Naive thymus-derived CD4-positive, alpha-beta T cell (primary cell): Measurements from ENCODE around the gene ATXN7L1. TPM values are rescaled to one million over a fixed set of nuclear protein-coding genes. Genes with fewer than 3 reads are reported as not detected.
"Not testable (repeated sequence)": the region's sequence is repeated elsewhere in the genome, so short reads cannot be mapped to it uniquely, and the experiment has no call there.

Experiments
- ATAC-seq: fragments of 150-1000 bp; cut with Tn5 transposase; 2 replicates; pipeline ENCODE4 v1.10.0; 2021; ENCODE audit warnings: mild to moderate bottlenecking, moderate library complexity
- CTCF ChIA-PET: fragments of 350-600 bp; sonication (Branson Sonifier 250); formaldehyde crosslinking; loops from one replicate; lab custom pipeline; 2021; ENCODE audit warnings: antibody characterized with exemption; lab: Charles Lee
- POLR2A ChIA-PET: fragments of 350-600 bp; sonication (Branson Sonifier 250); formaldehyde crosslinking; loops from one replicate; lab custom pipeline; 2021; ENCODE audit warnings: antibody characterized with exemption, inconsistent platforms; lab: Charles Lee
- DNase-seq, 9 donors: peaks; one replicate each; pipeline versions ENCODE4 v3.0.0 to v3.0.0-alpha.2; 2020 to 2022; ENCODE audit warnings: mixed read lengths in 1 of 9
- H3K27ac ChIP-seq: one replicate; pipeline ENCODE4 v1.7.0; 2013; ENCODE audit warnings: mild to moderate bottlenecking, low read depth, low read length, moderate library complexity
- H3K27me3 ChIP-seq, 2 donors: one replicate each; pipeline ENCODE4 v1.7.0; 2013; ENCODE audit warnings: low read length in 2 of 2, mild to moderate bottlenecking in 2 of 2, moderate library complexity in 2 of 2; ENCODE audit not compliant: control insufficient read depth in 2 of 2, insufficient read depth in 2 of 2
- H3K36me3 ChIP-seq, 3 experiments: 1 replicate in 2 of 3; 2 replicates in 1 of 3; pipeline ENCODE4 v1.7.0; 2013; ENCODE audit warnings: low read length in 3 of 3, mild to moderate bottlenecking in 3 of 3, moderate library complexity in 1 of 3; ENCODE audit not compliant: insufficient read depth in 3 of 3, control insufficient read depth in 2 of 3
- H3K4me1 ChIP-seq, 2 donors: one replicate each; pipeline ENCODE4 v1.7.0; 2013; ENCODE audit warnings: low read length in 2 of 2, mild to moderate bottlenecking in 2 of 2, moderate library complexity in 1 of 2; ENCODE audit not compliant: control insufficient read depth in 2 of 2, insufficient read depth in 2 of 2
- H3K4me3 ChIP-seq: 2 replicates; pipeline ENCODE4 v1.7.0; 2013; ENCODE audit warnings: mild to moderate bottlenecking, low read length
- H3K9me3 ChIP-seq, 3 experiments: 1 replicate in 2 of 3; 2 replicates in 1 of 3; pipeline ENCODE4 v1.7.0; 2013; ENCODE audit warnings: low read length in 3 of 3; ENCODE audit not compliant: control insufficient read depth in 2 of 3
- H3K27ac Mint-ChIP-seq, 9 donors: one replicate each; pipeline ENCODE4 v1.8.0; 2020 to 2022; ENCODE audit warnings: mixed read lengths in 9 of 9, mild to moderate bottlenecking in 8 of 9, moderate library complexity in 5 of 9, inconsistent platforms in 2 of 9
- H3K27me3 Mint-ChIP-seq, 5 donors: one replicate each; pipeline ENCODE4 v1.8.0; 2021 to 2022; ENCODE audit warnings: mixed read lengths in 5 of 5, mild to moderate bottlenecking in 1 of 5
- H3K36me3 Mint-ChIP-seq, 5 donors: one replicate each; pipeline ENCODE4 v1.8.0; 2020 to 2022; ENCODE audit warnings: mixed read lengths in 5 of 5, mild to moderate bottlenecking in 3 of 5, inconsistent platforms in 1 of 5
- H3K4me1 Mint-ChIP-seq, 7 donors: one replicate each; pipeline ENCODE4 v1.8.0; 2020 to 2022; ENCODE audit warnings: mixed read lengths in 7 of 7, mild to moderate bottlenecking in 3 of 7, inconsistent platforms in 1 of 7
- H3K4me3 Mint-ChIP-seq, 10 donors: one replicate each; pipeline ENCODE4 v1.8.0; 2020 to 2022; ENCODE audit warnings: mild to moderate bottlenecking in 10 of 10, mixed read lengths in 10 of 10, moderate library complexity in 6 of 10, inconsistent platforms in 2 of 10
- H3K9me3 Mint-ChIP-seq, 11 donors: one replicate each; pipeline ENCODE4 v1.8.0; 2020 to 2022; ENCODE audit warnings: mixed read lengths in 11 of 11, mild to moderate bottlenecking in 4 of 11, inconsistent platforms in 1 of 11, moderate library complexity in 1 of 11
- intact Hi-C, 2 donors: fragments of 100-400 bp; cut with micrococcal nuclease; formaldehyde crosslinking; loops; one replicate each; pipeline ENCODE4 v1.15.1; 2023
- polyA plus RNA-seq, 2 donors: library from polyadenylated mRNA; unstranded; fragments of 300-500 nt; fragmentation: Illumina TruSeq; gene quantifications; one replicate each; pipeline ENCODE4 v1.2.3, GENCODE V29; 2021
- total RNA-seq, 6 experiments: library from RNA in 5 of 6; stranded (reverse) in 5 of 6; gene quantifications; 1 replicate in 5 of 6; 2 replicates in 1 of 6; pipeline ENCODE4 v1.2.3 and lab custom pipeline; 2021 to 2026

Gene ATXN7L1
- total and polyA plus RNA-seq, 7 experiments from 2014 or later = 18.5 to 52.4 (median 39.5) TPM

- ChIA-PET POLR2A (no interaction called here), CTCF (no interaction called here)
- Mint-ChIP-seq H3K36me3 (peaks cover 2 to 29% (median 18%) of the 10 kb centered on the region in 5 donors), H3K27me3 (peaks cover 0 to 4% (median 0%) of the 10 kb centered on the region in 5 donors), H3K9me3 (peaks cover 0 to 21% (median 8%) of the 10 kb centered on the region in 11 donors), H3K4me1 (peaks cover 4 to 18% (median 5%) of the 10 kb centered on the region in 7 donors), H3K4me3 (no peak overlapping the region), H3K27ac (no peak overlapping the region)
- Histone ChIP-seq H3K4me1 (peaks cover 0 to 2% of the 10 kb centered on the region in 2 donors), H3K9me3 (no peaks in the 10 kb centered on the region), H3K4me3 (no peak overlapping the region), H3K36me3 (no peaks in the 10 kb centered on the region), H3K27me3 (no peaks in the 10 kb centered on the region), H3K27ac (no peak overlapping the region)
- DNase-seq (no peak), ATAC-seq (no peak)
- intact Hi-C loops = no loop called here
These were observed 177.9 kb downstream of the ATXN7L1 start for GRCh38 chr7:105698531-105698930.

- CTCF ChIA-PET = no interaction called here
- H3K36me3 Mint-ChIP-seq = peaks cover 2 to 29% (median 18%) of the 10 kb centered on the region in 5 donors
These were observed 178.6 kb downstream of the ATXN7L1 start for GRCh38 chr7:105697753-105698152.

GRCh38 chr7:105697169-105697568, 179.2 kb downstream of the ATXN7L1 start:
- H3K4me3 Mint-ChIP-seq, ATAC-seq, DNase-seq, POLR2A ChIA-PET, H3K27ac Mint-ChIP-seq, H3K9me3 ChIP-seq, H3K4me3 ChIP-seq, H3K27me3 ChIP-seq, intact Hi-C loops, H3K36me3 ChIP-seq, H3K27ac ChIP-seq, H3K27me3 Mint-ChIP-seq: not testable (repeated sequence)
- Mint-ChIP-seq H3K9me3 (peaks cover 0 to 21% (median 8%) of the 10 kb centered on the region in 11 donors), H3K36me3 (peaks cover 2 to 29% (median 18%) of the 10 kb centered on the region in 5 donors), H3K4me1 (peaks cover 16 to 31% (median 17%) of the 10 kb centered on the region in 7 donors)
- peaks cover 10 to 16% of the 10 kb centered on the region in 2 donors for H3K4me1 ChIP-seq
- CTCF ChIA-PET = interaction anchor here (0.7 kb wide), 1 partner anchor 1494 kb away, joined by 3 read pairs; no protein-coding TSS in a partner anchor

More at GRCh38 chr7:105697753-105698152, 178.6 kb downstream of the ATXN7L1 start:
- H3K4me1 Mint-ChIP-seq = peaks cover 11 to 26% (median 12%) of the 10 kb centered on the region in 7 donors
- no peaks in the 10 kb centered on the region for H3K27me3 ChIP-seq
- H3K27ac ChIP-seq = no peak overlapping the region
- H3K4me3 ChIP-seq = no peak overlapping the region
- peaks cover 4 to 10% of the 10 kb centered on the region in 2 donors for H3K4me1 ChIP-seq
- DNase-seq = no peak
- H3K27ac Mint-ChIP-seq = no peak overlapping the region
- peaks cover 0 to 4% (median 0%) of the 10 kb centered on the region in 5 donors for H3K27me3 Mint-ChIP-seq
- peaks cover 0 to 21% (median 8%) of the 10 kb centered on the region in 11 donors for H3K9me3 Mint-ChIP-seq
- intact Hi-C loops = no loop called here
- H3K4me3 Mint-ChIP-seq = no peak overlapping the region
- no peak for ATAC-seq
- no peaks in the 10 kb centered on the region for H3K9me3 ChIP-seq
- POLR2A ChIA-PET = no interaction called here
- H3K36me3 ChIP-seq = no peaks in the 10 kb centered on the region

GRCh38 chr7:105693576-105693975, 182.8 kb downstream of the ATXN7L1 start:
- Mint-ChIP-seq H3K4me3 (peak overlapping the region in 9 of 10 donors; percentile 4 to 85 (median 43)), H3K27me3 (no peaks in the 10 kb centered on the region), H3K4me1 (peaks cover 29 to 63% (median 52%) of the 10 kb centered on the region in 7 donors), H3K36me3 (peaks cover 2 to 25% (median 21%) of the 10 kb centered on the region in 5 donors), H3K27ac (peak overlapping the region; percentile 1 to 99 (median 75)), H3K9me3 (peaks cover 0 to 31% (median 8%) of the 10 kb centered on the region in 11 donors)
- intact Hi-C loops = loop anchor here (5.0 kb wide), 3 partner anchors 69 to 419 kb away; partner anchors contain the start of gene SYPL1 (in 2 of the 2)
- ChIA-PET POLR2A (interaction anchor here (1.4 kb wide), 1 partner anchor 10 kb away, joined by 3 read pairs; no protein-coding TSS in a partner anchor), CTCF (interaction anchor here (1.1 kb wide), 1 partner anchor 41 kb away, joined by 3 read pairs; no protein-coding TSS in a partner anchor)
- Histone ChIP-seq H3K4me3 (no peak overlapping the region), H3K4me1 (peaks cover 19 to 21% of the 10 kb centered on the region in 2 donors), H3K27ac (no peak overlapping the region), H3K36me3 (no peaks in the 10 kb centered on the region), H3K9me3 (no peaks in the 10 kb centered on the region), H3K27me3 (no peaks in the 10 kb centered on the region)
- DNase-seq = no peak
- no peak for ATAC-seq

GRCh38 chr7:105691680-105692564, 184.5 kb downstream of the ATXN7L1 start:
- Histone ChIP-seq H3K4me1 (peaks cover 19 to 21% of the 10 kb centered on the region in 2 donors), H3K27ac (peak overlapping the region; percentile 83), H3K36me3 (peaks cover 0 to 4% (median 0%) of the 10 kb centered on the region in 3 experiments), H3K27me3 (no peaks in the 10 kb centered on the region), H3K9me3 (no peaks in the 10 kb centered on the region), H3K4me3 (peak overlapping the region; percentile 94)
- Mint-ChIP-seq H3K9me3 (peaks cover 0 to 22% (median 6%) of the 10 kb centered on the region in 11 donors), H3K4me3 (peak overlapping the region; percentile 84 to 98 (median 92)), H3K36me3 (peaks cover 2 to 29% (median 17%) of the 10 kb centered on the region in 5 donors), H3K27me3 (no peaks in the 10 kb centered on the region), H3K27ac (peak overlapping the region; percentile 95 to 100 (median 99)), H3K4me1 (peaks cover 33 to 78% (median 65%) of the 10 kb centered on the region in 7 donors)
- peak; percentile 89 for ATAC-seq
- DNase-seq = peak; percentile 22 to 94 (median 90)
- intact Hi-C loops = loop anchor here (1.0 to 5.0 kb wide), 14 partner anchors 14 to 1477 kb away; partner anchors contain the start of genes SYPL1 (in 2 of the 2), ATXN7L1 (in 1 of the 2), HBP1 (in 1 of the 2) and NAMPT (in 1 of the 2)
- ChIA-PET POLR2A (interaction anchor here (0.6 to 4.8 kb wide), 31 partner anchors 9 to 1477 kb away, joined by 3 to 60 read pairs (median 4); partner anchors contain the start of genes ATXN7L1, HBP1, KMT2E and SYPL1), CTCF (interaction anchor here (0.7 to 1.9 kb wide), 5 partner anchors 35 to 345 kb away, joined by 3 to 6 read pairs (median 3); no protein-coding TSS in a partner anchor)
